ENCODE measurements around the gene PLTP. TPM values are rescaled to one million over a fixed set of nuclear protein-coding genes. Genes with fewer than 3 reads are reported as not detected.
A peak's percentile ranks its signal among the peaks of the same experiment; 100 is the strongest.
"Not testable (repeated sequence)": the region's sequence is repeated elsewhere in the genome, so short reads cannot be mapped to it uniquely, and the experiment has no call there.

The PLTP gene
- total RNA-seq, 1 donor from 2014 or later, result 95.4 TPM

- intact Hi-C loops (cut with DNase I), result no loop called here
- DNase-seq (ENCODE audit: low spot score) (no peak), ATAC-seq (no peak)
Observed at GRCh38 chr20:45907219-45907948, 4.6 kb downstream of the PLTP start.

DNA sequence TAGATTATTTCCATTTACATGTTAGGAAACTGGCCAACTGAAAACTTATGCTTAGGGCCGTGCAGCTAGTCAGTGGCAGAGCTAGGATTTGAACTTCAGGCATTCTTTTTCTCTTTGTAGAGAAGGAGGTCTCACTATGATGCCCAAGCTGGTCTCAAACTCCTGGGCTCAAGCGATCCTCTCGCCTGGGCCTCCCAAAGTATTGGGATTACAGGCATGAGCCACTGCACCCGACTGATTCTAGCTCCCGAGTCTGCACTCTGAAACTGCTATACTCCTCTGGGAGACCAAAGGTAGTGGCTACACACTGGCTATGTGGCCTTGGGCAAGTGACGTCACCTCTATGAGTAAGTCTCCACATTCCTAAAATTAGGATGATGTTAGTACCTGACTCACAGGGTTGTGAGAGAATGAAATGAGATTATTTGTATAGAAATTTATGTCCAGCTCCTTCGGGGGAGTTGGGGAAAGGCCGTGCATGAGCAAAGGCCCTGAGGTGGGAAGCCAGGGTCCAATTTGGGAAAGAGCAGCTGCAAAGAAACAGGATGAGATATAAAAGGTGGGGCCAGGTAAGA lies 6.4 kb downstream of the PLTP start:
- intact Hi-C loops (cut with DNase I), result no loop called here
- ATAC-seq (no peak), DNase-seq (ENCODE audit: low spot score) (no peak)

GRCh38 chr20:45904583-45905504 lies 7.1 kb downstream of the PLTP start:
- no peak for ATAC-seq
- no peak for DNase-seq (ENCODE audit: low spot score)
- intact Hi-C loops (cut with DNase I), result no loop called here

DNA sequence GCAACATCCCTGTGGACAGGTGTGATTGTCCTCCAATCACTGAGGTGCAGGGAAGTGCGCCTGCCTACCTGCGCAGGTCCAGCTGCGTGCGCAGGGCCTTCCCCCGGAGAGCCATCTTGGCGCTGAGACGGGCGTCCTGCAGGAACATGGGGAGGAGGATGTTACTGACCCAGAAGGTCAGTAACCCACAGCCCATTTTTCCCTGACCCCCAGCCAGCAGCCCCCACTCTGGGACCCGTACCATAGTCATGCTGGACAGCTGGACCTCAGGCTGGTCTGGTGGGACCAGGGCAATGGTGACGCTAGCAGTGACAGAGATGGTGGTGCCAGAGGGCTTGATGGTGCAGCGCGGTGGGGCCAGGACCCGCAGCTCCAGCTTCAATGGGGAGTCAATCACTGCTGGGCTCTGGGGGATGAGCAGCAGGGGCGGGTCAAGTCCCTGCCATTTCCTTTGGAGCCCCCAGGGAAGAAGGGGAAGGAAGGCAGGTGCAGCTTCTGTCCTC lies 9.7 kb downstream of the PLTP start:
- ATAC-seq (no peak), DNase-seq (ENCODE audit: low spot score) (no peak)
- intact Hi-C loops (cut with DNase I), result no loop called here

- ATAC-seq; intact Hi-C loops (cut with DNase I): not testable (repeated sequence)
Observed at GRCh38 chr20:45901332-45901731, 10.6 kb downstream of the PLTP start.

DNA sequence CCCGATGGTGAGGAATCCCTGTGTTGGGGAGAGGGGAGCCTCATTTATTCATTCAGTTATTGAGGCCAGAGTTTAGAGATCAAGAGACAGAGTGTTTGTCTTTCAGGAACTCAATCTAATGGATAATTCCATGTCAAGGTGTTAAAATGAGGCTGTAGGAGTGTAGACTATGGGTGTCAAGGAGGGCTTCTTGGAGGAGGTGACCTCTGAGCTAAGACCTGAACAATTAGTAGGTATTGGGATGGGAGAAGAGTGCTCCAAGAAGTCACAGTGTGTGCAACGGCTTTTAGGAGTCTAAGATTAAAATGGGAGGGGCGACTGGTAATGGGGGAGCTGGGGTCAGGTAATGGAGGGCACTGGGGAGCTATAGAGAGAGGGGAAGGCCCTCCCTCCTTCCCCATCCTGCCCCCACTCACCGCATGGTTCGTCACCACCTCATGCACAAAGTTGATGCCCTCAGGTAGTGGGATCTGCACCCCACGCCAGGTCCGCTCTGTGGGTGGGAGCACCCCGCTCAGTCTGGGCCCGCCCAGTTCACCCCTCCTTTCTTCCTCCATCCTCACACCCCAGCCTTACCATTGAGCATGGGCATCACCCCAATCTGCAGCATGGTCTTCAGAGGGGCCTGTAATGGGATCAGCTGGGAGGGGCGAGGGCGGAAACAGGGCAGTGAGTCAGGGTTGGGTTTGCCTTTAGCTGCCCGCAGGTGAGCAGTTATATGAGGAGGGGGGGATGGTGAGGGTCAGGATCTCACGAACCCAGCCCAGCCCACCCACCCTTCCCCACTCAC lies 12.7 kb downstream of the PLTP start:
- intact Hi-C loops (cut with DNase I), result loop anchor here (10.0 kb wide), 1 partner anchor 56 kb away; no protein-coding TSS in a partner anchor
- DNase-seq (ENCODE audit: low spot score), result no peak
- ATAC-seq, result no peak

More at GRCh38 chr20:45901332-45901731, 10.6 kb downstream of the PLTP start:
- not testable (repeated sequence) for DNase-seq (ENCODE audit: low spot score)

- DNase-seq (ENCODE audit: low spot score), result no peak
- intact Hi-C loops (cut with DNase I), result loop anchor here (10.0 kb wide), 1 partner anchor 57 kb away; no protein-coding TSS in a partner anchor
Observed at GRCh38 chr20:45898285-45898684, 13.7 kb downstream of the PLTP start.

DNA sequence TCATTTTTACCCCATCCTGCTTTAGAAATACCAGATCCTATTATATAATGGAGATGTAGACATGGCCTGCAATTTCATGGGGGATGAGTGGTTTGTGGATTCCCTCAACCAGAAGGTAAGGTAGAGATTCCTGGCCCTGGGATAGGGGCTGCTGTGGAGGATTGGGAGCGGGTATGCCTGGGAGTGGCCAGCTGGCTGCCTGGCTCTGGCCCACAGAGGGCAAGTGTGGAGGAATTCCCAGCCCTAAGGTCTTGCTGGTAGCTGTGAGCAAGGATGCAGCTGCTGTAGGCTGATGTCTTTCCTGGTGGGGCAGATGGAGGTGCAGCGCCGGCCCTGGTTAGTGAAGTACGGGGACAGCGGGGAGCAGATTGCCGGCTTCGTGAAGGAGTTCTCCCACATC lies 14.3 kb downstream of the PLTP start:
- DNase-seq (ENCODE audit: low spot score) (no peak), ATAC-seq (no peak)
- intact Hi-C loops (cut with DNase I), result loop anchor here (10.0 kb wide), 1 partner anchor 57 kb away; no protein-coding TSS in a partner anchor

More at GRCh38 chr20:45898285-45898684, 13.7 kb downstream of the PLTP start:
- ATAC-seq, result peak; percentile 5

GRCh38 chr20:45897289-45897688 lies 14.7 kb downstream of the PLTP start:
- DNase-seq (ENCODE audit: low spot score) (no peak), ATAC-seq (no peak)
- intact Hi-C loops (cut with DNase I), result loop anchor here (10.0 kb wide), 1 partner anchor 58 kb away; no protein-coding TSS in a partner anchor

DNA sequence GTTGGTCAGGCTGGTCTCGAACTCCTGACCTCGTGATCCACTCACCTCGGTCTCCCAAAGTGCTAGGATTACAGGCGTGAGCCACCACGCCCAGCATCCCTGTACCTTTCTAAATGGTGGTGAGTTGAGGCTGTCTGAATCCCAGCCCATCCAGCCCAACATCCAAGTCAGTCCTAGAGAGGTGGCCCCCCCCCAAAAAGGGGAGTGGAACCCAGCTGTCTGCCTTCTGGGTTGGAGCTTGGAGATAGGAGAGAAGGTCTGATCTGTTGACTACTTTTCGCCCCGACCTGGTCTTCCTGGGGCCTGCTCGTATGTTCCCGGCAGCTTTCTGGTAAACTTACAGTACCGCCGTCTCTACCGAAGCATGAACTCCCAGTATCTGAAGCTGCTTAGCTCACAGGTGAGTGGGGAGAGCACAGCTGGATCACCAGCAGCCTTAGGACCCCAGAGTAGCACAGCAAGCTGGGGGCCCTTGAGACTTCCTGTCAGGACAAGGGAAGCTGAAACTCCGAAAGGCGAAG lies 15.3 kb downstream of the PLTP start:
- intact Hi-C loops (cut with DNase I), result loop anchor here (10.0 kb wide), 1 partner anchor 58 kb away; no protein-coding TSS in a partner anchor
- ATAC-seq, result no peak
- no peak for DNase-seq (ENCODE audit: low spot score)

DNA sequence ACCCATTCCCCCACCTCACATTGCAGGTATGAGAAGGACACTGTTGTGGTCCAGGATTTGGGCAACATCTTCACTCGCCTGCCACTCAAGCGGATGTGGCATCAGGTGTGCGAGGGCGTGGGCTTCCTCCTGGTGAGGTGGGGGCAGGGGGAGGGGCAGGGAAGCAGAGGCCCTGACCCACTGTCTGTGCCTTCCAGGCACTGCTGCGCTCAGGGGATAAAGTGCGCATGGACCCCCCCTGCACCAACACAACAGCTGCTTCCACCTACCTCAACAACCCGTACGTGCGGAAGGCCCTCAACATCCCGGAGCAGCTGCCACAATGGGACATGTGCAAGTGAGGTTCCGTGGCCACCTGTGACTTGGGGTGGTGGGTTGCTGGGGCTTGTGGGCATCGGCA lies 17.2 kb downstream of the PLTP start:
- ATAC-seq (no peak), DNase-seq (ENCODE audit: low spot score) (no peak)
- intact Hi-C loops (cut with DNase I), result loop anchor here (10.0 kb wide), 1 partner anchor 60 kb away; no protein-coding TSS in a partner anchor

- DNase-seq (ENCODE audit: low spot score), result no peak
- intact Hi-C loops (cut with DNase I), result loop anchor here (10.0 kb wide), 1 partner anchor 61 kb away; no protein-coding TSS in a partner anchor
- ATAC-seq, result no peak
Observed at GRCh38 chr20:45893831-45894230, 18.1 kb downstream of the PLTP start.

GRCh38 chr20:45892828-45893500 lies 19.0 kb downstream of the PLTP start:
- DNase-seq (ENCODE audit: low spot score) (peak; percentile 64), ATAC-seq (no peak)
- intact Hi-C loops (cut with DNase I), result loop anchor here (10.0 kb wide), 1 partner anchor 62 kb away; no protein-coding TSS in a partner anchor

GRCh38 chr20:45892049-45892825 lies 19.7 kb downstream of the PLTP start:
- no peak for ATAC-seq
- intact Hi-C loops (cut with DNase I), result loop anchor here (10.0 kb wide), 1 partner anchor 63 kb away; no protein-coding TSS in a partner anchor
- no peak for DNase-seq (ENCODE audit: low spot score)

DNA sequence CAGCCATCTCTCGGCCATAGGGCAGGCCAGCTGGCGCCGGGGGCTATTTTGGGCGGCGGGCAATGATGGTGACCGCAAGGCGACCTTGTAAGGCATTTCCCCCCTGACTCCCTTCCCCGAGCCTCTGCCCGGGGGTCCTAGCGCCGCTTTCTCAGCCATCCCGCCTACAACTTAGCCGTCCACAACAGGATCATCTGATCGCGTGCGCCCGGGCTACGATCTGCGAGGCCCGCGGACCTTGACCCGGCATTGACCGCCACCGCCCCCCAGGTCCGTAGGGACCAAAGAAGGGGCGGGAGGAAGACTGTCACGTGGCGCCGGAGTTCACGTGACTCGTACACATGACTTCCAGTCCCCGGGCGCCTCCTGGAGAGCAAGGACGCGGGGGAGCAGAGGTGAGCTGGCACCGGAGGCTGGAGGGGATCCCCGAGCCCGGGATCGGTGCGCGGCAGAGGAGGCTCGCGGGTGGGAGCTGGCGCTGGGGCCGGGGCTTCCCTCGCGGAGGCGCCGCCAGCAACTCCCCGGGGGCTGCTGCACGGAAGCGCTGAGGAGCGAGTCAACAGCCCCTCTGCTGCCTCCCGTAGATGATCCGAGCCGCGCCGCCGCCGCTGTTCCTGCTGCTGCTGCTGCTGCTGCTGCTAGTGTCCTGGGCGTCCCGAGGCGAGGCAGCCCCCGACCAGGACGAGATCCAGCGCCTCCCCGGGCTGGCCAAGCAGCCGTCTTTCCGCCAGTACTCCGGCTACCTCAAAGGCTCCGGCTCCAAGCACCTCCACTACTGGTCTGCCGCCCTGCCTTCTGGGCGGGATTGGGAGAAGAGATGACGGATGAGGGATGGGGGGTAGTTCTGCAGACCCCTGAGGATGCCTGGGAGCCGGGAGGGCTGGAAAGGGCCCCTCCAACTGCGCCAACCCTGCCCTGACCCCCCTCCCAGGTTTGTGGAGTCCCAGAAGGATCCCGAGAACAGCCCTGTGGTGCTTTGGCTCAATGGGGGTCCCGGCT lies 20.7 kb downstream of the PLTP start, which contains the start of the genes CTSA and NEURL2:
CTSA (plus strand) TSS at position 351 of the 999 bp plus-strand sequence; CDS start at position 585, 234 bp downstream.
NEURL2 (minus strand) TSS at position 224 of the 999 bp plus-strand sequence; CDS start at position 7, 217 bp downstream.
- intact Hi-C loops (cut with DNase I), result loop anchor here (10.0 kb wide), 1 partner anchor 64 kb away; no protein-coding TSS in a partner anchor
- DNase-seq (ENCODE audit: low spot score), result peak; percentile 97
- ATAC-seq, result peak; percentile 93

Measured in sciatic nerve (tissue), 2 donors.